Nasal cavity respiratory epithelium epithelial cell of viscerocranial mucosa (primary cell): ENCODE data around the gene IL6. TPM values are rescaled to one million over a fixed set of nuclear protein-coding genes. Genes with fewer than 3 reads are reported as not detected.

Source experiments
- total RNA-seq: library from RNA; depleted of rRNA; stranded (reverse); fragments of >200 nt; gene quantifications from 2 replicates; pipeline ENCODE4 v1.2.3, GENCODE V29; 2014

IL6 gene
- 0.34 and 3.1 TPM in 2 replicates for total RNA-seq

DNA sequence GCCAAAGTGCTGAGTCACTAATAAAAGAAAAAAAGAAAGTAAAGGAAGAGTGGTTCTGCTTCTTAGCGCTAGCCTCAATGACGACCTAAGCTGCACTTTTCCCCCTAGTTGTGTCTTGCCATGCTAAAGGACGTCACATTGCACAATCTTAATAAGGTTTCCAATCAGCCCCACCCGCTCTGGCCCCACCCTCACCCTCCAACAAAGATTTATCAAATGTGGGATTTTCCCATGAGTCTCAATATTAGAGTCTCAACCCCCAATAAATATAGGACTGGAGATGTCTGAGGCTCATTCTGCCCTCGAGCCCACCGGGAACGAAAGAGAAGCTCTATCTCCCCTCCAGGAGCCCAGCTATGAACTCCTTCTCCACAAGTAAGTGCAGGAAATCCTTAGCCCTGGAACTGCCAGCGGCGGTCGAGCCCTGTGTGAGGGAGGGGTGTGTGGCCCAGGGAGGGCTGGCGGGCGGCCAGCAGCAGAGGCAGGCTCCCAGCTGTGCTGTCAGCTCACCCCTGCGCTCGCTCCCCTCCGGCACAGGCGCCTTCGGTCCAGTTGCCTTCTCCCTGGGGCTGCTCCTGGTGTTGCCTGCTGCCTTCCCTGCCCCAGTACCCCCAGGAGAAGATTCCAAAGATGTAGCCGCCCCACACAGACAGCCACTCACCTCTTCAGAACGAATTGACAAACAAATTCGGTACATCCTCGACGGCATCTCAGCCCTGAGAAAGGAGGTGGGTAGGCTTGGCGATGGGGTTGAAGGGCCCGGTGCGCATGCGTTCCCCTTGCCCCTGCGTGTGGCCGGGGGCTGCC is at the start of gene IL6:
TSS of gene IL6 (plus strand) at position 294 of the 807 bp plus-strand sequence. CDS start at position 357, 63 bp downstream.

Other genes starting within 250 kb of the IL6 start
- 1.6 and 5.5 TPM in 2 replicates for gene STEAP1B, start 227.0 kb upstream of the IL6 start, total RNA-seq
- 121 and 178 TPM in 2 replicates for gene TOMM7, start 95.6 kb downstream of the IL6 start, total RNA-seq